ENCODE data around the gene F12.
"Not testable (repeated sequence)": the region's sequence is repeated elsewhere in the genome, so short reads cannot be mapped to it uniquely, and the experiment has no call there.

Gene F12

DNA sequence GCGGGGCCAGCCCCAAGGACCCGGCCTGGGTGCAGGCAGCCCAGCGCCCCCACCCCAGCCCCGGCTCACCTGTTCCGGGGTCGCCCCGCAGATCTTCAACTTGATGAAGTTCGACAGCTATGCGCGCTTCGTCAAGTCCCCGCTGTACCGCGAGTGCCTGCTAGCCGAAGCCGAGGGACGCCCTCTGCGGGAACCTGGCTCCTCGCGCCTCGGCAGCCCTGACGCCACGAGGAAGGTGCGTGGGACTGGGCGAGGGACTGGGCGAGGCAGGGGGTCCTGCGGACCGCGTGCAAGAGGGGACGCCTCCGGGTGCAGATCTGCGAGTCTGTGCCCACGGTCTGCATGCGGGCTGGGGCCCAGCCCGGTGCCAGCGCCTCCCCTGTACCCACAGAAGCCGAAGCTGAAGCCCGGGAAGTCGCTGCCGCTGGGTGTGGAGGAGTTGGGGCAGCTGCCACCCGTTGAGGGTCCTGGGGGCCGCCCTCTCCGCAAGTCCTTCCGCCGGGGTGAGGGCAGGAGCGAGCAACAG lies 42.0 kb downstream of the F12 start:
- no peak for DNase-seq

GRCh38 chr5:177366528-177367322 lies 42.6 kb downstream of the F12 start:
- DNase-seq, result no peak

DNA sequence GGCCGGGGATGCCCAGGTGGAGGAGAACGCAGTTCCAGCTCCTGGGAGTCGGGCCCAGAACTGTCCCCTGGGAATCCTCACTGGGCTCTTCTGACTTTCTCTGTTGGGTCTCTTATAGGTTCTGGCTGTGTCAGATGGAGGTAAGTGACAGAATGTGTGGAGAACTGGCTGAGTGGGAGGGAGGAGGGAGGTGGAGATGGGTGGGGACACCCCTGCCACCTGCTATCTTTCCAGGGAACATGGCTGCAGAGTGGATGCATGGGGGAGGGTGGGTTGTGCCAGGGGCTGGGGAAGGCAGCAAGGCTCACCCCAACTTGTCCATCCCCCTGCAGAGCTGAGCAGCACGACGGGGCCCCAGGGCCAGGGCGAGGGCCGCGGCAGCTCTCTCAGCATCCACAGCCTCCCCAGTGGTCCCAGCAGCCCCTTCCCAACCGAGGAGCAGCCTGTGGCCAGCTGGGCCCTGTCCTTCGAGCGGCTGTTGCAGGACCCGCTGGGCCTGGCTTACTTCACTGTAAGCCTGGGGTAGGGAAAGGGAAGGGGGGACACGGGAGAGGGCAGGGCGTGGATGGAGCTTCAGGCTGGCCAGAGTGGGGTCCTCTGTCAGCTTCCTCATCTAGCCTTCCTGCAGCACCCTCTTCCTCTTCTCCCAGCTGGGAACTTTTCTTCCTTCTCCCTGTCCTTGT lies 43.4 kb downstream of the F12 start:
- no peak for DNase-seq

GRCh38 chr5:177364159-177364962 lies 45.0 kb downstream of the F12 start:
- no peak for DNase-seq

DNA sequence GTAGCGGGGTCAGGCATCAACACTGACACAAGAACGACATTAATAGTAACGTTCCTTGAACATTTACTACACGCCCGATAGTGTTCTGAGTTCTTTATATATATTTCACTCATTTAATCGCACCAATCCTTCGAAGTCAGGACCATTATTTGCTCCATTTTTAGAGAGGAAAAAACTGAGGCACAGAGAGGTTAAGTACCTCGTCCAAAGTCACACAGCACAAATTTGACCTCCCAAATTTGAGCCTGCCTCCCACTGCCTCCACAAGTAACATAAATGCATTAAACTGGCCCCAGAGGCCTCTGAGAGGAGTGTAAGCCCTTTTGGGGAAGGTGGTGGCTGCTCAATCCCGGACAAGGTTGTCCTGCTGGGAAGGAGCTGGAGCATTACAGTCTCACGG lies 45.8 kb downstream of the F12 start:
- DNase-seq, result no peak

- no peak for DNase-seq
These were observed 46.5 kb downstream of the F12 start for GRCh38 chr5:177362610-177363507.

DNA sequence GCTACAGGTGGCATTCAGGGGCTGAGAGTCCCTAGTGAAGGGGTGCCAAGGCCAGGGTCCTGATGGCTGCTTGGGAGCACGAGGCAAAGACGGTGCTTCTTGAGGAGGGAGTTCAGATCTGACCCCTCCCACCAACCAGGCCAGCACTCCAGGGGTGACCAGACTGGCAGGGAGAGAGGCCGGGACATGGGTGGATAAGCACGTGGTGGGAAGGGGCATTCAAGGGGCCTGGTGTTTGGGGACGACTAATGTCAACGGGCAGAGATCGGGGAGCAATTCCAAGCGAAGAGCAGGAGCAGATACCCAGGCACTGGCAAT lies 47.1 kb downstream of the F12 start:
- no peak for DNase-seq

- DNase-seq, result no peak
These were observed 47.7 kb downstream of the F12 start for GRCh38 chr5:177361418-177362291.

- not testable (repeated sequence) for DNase-seq
These were observed 48.6 kb downstream of the F12 start for GRCh38 chr5:177360740-177361139.

- DNase-seq, result no peak
These were observed 49.5 kb downstream of the F12 start for GRCh38 chr5:177359860-177360259.

GRCh38 chr5:177359451-177359851 lies 49.9 kb downstream of the F12 start:
- DNase-seq, result no peak

GRCh38 chr5:177358370-177358819 lies 51.0 kb downstream of the F12 start:
- no peak for DNase-seq

DNA sequence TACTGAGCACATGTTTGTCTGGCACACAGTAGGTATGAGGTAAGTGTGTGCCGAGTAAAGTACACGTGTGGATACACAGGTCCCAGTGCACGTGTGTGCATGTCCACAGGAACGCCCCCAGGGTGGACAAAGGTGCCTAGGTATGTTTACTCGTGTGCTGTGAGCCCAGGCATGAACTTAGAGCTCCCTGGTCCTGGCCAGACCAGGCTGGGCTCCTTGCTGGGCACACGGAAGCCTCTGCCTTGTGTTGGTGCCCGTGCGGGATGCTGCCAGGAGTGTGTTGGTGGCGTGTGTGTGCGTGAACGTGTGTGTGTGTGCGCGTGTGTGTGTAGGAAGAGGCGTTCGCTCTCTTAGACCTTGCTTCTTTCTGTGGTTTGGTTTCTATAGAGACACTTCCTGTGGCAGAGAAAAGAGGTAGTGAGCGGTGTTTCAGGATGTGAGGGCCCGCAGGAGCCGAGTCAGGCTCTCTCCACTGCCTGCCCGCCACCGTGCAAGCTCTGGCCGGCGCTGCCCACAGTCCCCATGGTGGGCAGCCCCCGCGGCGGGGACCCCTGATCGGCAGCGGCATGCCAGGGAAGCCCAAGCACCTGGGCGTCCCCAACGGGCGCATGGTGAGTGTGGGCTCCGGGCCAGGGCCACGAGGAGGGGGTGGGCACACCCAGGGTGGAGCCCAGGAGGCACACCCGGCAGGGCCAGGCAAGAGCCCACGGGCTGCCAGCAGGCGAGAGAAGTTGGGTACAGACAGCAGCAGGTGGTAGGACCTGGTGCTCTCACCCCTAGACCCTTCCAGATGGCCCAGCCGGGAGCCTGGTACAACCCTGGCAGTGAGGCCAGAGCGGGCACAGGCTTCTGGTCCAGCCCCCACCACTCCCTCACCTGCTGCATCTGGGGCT lies 51.7 kb downstream of the F12 start, which contains the start of gene RGS14:
Gene RGS14 (plus strand): TSS at position 466 of the 893 bp plus-strand sequence. CDS start 101 bp downstream, at position 567.
- DNase-seq, result no peak

DNA sequence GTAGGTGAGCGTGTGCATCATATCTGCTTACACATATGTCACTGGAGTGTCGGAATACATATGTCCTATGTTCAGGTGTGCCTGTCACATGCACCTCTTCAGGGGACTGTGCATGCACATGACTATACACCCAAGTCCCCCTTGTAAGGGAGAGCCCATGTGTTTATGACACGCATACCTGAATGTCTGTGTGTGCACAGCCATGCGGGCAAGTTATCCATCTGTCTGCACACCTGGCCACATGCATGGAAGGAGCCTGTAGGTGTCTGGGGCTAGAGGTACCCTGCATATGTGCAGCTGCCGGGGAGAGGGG lies 52.3 kb downstream of the F12 start:
- DNase-seq, result no peak

GRCh38 chr5:177356746-177357145 lies 52.6 kb downstream of the F12 start:
- DNase-seq, result no peak

DNA sequence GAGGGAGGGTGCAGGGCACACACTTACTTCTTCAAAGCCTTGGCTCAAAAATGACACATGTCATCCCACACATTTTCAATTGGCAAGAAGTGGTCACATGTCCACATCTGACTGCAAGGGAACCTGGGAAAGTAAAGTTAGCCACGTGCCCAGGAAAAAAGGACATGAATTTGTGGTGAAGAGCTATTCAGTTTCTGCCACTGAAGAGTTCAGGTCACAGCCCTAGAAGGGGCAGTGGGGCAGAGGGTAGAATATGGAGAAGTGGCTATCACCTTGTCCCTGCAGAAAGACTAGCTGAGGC lies 53.5 kb downstream of the F12 start:
- no peak for DNase-seq

DNA sequence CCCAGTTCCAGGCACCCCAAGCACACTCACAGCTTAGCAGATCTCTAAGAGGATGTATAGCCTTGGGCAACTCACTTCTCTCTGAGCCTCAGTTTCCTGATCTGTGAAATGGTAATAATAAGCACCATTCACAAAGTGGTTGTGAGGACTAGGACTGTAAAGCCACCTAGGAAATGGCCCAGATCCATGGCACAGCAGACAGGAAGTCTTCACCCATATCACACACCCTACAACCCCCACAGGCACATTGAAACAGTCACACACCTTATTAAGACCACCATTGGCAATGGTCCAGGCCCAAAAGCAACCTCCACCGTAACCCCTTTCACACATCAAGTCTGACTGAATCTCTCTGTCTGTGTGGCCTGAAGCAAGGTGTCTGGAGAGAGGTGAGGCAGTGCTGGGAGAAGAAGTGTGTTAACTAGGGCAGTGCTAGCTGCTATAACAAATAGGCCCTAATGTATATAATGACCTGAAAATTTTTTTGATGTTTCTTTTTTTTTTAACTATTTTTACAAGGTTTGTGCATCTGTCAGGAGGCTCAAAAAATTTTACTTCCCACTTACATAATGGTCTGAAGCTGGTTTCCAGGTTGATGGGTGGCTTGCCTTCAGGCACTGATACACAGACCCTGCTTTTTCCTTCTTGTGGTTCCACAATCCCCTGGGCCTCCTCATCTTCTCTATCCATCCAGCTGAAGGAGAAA lies 54.0 kb downstream of the F12 start:
- no peak for DNase-seq

GRCh38 chr5:177354711-177355110 lies 54.7 kb downstream of the F12 start:
- no peak for DNase-seq

DNA sequence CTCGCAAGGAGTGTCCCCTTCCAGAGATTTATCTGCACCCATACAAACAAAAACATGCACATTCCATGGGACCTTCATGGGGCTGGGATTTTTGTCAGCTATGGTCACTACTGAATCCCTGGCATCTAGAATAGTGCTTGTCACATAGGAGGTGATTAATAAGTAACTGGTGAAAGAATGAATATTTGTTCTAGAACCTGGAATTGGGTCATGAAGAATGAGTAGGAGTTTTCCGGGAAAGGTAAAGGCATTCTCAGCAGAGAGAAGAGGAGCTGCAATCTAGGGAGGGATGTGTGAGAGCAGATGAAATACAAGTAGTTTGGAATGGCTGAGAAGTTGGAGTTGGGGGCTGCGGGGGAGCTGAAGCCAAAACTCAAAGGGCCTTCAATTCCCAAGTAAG lies 55.1 kb downstream of the F12 start:
- no peak for DNase-seq

DNA sequence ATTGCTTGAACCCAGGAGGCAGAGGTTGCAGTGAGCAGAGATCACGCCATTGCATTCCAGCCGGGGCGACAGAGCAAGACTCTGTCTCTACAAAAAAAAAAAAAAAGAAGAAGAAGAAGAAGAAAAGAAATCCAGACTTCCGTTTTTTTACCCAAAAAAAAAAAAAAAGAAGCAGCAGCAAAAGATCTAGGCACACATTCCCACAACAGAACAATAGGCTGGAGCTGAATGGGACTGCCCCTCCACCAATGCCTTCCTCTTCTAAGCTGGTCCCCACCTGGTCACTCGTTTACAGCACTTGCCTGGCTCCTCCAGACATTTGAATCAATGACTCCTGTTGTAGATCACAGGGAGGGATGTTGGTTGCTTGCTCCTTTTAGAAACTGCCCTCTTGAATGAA lies 56.3 kb downstream of the F12 start:
- DNase-seq, result no peak
